Middle frontal gyrus (tissue), 1 donor: Measurements from ENCODE around the gene CETN1.

Experiments used
- DNase-seq: peaks from one replicate; pipeline ENCODE4 v3.0.0-alpha.2; 2015; ENCODE audit warnings: low spot score; ENCODE audit errors: extremely low spot score

CETN1 gene

DNA sequence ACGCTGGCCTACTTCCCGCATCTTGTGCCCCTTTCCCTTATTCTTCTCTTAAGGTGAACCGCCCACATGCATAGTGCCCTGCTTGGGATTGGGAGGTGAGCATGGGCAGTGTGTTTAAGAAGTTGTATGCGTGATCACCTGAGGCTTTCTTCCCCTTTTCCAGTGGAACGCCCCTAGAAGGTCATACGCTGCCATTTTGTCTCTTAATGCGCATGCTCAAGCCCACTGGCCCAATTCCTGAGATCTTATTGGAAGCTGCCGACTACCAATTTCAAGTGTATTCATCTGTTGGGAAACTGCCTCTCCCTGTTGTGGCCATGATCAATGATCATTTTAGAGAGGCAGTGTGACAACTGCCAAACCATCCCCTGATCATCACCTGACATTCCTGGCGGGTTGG lies 3.3 kb upstream of the CETN1 start:
- DNase-seq: no peak

- DNase-seq: no peak
Observed at GRCh38 chr18:577643-578375, 2.4 kb upstream of the CETN1 start.

DNA sequence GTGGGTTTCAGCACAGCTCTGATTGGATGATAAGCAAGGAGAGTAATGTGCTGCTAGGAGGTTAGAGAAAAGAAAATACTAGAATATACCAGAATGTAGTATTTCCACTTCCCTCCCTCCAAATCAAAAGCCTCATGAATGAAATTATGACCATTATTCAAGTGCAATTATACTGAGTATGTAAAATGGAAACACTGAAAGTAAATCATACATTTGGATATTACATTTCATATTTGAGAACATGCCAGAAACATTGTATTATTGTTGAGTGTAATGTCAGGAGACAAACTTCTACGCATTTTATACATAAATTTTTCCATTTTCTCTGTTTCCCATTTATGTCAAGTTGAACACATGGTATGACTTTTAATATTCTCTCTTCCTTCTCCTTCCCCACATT lies 942 bp upstream of the CETN1 start:
- DNase-seq: no peak

GRCh38 chr18:581096-581495 lies 916 bp downstream of the CETN1 start:
- DNase-seq: no peak

DNA sequence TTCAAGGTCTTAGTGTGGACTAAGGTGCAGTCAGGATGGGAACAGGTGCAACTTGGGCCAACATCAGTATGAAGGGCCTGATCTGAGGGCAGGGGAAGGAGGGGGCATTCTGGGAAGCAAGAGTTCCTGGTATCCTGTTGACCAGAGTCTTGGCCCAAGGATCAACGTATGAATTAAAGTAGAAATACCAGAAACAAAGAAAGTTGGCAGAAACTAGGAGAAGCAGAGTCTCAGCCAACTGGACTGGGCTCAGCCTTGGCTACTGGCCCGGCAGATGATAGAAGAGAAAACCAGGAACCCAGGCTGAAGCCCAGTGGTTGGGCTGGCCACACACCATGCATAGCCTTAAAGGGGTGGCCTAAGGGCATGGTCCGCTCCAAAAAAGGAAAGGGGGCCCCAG lies 2.3 kb downstream of the CETN1 start:
- no peak for DNase-seq

DNA sequence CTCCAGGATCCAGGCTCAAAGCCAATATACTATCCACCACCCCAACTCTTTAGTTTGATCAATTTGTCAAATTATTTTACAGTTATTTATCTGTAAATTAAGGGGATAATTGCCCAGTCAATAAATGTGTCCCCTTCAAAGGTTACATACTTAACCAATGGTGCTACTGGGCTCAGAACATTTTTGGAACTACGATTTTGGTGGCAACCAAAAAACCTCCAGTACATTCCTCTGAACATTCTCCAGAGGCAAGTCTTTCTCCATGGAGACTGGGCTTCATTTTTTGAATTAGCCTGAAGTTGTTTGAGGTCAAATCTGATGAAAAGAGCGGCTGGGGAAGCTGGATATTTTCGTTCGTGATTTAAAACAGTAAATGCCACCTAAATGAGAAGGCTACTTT lies 14.9 kb downstream of the CETN1 start:
- no peak for DNase-seq

DNA sequence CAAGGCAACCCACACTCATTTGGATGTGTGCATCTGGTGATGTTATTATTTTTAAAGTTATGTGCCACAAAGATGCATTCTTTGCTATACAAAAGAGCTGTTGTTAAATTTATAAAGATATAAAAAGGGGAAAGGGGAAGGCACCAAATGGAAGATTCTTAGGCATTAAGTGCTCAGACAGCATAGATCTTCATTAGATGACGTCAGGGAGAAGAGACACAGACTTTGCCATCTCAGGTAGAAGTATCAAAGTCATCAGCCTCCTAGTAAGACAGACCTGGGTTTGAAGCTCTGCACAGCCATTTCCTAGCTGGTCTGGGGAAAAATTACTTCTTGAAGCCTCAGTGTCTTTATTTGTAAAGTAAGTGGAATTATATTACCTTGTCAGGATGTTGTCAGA lies 15.4 kb downstream of the CETN1 start:
- no peak for DNase-seq

- no peak for DNase-seq
Observed at GRCh38 chr18:596288-596881, 16.2 kb downstream of the CETN1 start.

DNA sequence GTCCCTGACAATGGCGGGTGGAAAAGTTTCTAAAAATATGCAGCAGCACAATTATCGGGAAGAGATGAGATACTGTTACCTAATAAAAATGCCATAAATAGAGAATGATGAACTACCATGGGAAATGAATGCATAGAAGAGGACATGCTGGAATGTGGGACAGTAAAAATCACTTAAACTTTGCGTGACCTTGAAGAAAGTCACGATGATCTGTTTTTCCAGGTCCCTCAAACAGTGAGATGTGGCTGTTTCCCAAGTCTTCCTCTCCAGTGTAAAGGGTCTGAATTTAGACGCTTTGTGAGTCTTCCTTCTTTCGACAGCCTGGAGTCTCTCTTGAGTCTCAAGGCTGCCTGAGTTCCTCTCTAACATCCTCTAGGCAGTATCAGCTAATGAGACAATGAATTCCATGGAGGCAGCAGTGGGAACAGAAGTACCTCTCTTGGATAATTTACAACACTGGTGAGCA lies 18.0 kb downstream of the CETN1 start:
- no peak for DNase-seq

DNA sequence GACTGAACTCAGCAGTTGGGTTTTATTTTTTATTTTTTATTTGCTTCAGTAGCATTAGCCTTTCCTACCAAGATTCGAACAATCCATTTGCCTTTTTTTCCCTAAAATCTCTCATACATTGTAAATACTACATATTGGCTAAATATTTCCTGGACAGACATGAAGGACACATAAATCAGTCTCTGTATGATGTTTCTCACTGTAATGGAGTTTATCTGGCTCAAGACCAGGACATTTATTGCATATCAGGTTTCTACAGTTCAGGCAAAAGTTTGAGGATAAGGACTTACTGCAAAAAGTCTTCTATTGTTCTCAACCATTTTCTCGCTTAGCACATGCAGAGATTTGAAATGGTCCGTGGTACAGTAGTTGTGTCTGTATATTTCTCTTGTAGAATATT lies 19.9 kb downstream of the CETN1 start:
- DNase-seq: no peak

GRCh38 chr18:604771-605170 lies 24.6 kb downstream of the CETN1 start:
- DNase-seq: no peak

- no peak for DNase-seq
Observed at GRCh38 chr18:607930-608329, 27.8 kb downstream of the CETN1 start.

- DNase-seq: no peak
Observed at GRCh38 chr18:610214-610928, 30.2 kb downstream of the CETN1 start.

DNA sequence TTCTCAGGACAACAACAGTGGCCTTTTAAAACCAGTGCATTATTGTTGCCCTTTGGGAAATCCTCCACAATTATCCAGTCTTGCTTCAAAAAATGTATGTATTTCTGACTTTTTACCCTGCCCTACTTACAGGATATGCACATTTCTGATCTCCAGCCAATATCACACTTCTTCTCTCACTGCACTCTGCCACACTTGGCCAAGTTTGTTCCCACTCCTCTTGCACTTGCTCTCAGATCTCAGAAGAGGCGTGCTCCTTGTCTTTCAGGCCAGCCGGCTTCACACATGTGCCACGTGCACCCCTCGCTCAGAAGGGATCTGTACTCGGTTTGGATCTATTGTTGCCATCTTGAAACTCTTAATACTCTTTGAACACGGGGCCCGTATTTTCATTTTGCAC lies 32.0 kb downstream of the CETN1 start:
- no peak for DNase-seq

DNA sequence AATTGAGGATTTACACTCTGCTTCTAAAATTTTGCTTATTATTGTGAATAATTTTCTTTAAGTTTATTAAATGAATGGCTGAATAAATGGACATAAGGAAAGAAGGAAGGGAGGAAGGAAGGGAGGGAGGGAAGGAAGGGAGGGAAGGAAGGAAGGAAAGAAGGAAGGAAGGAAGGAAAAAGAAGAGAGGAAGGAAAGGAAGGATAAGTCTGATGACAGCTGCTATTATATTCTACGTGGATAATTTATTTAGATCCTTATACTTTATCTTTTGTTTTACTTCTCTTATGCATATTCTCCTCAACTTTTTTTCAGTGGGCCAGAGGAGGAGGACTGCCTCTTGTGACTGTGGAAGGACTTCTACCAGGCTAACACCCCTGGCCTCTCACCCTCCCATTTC lies 34.0 kb downstream of the CETN1 start:
- no peak for DNase-seq

DNA sequence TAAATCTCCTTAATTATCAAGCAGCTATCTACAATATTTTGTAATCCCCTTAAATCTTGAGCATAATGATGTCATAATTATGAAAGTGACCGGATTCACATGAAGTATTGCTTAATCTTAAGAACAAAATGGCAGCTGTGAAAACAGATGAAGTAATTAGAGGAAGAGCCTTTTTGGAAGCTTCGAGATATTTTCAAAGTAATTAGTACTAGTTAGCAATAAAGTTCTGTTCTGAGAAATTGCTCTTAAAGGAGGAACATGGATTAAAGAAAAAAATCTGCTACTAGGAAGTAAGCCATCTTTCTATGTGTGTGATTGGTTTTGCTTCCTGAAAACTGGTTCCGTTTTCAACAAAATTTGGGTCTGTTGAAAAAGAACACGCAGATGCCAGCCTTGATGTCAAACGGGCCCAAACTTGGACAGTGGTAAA lies 34.9 kb downstream of the CETN1 start:
- no peak for DNase-seq

DNA sequence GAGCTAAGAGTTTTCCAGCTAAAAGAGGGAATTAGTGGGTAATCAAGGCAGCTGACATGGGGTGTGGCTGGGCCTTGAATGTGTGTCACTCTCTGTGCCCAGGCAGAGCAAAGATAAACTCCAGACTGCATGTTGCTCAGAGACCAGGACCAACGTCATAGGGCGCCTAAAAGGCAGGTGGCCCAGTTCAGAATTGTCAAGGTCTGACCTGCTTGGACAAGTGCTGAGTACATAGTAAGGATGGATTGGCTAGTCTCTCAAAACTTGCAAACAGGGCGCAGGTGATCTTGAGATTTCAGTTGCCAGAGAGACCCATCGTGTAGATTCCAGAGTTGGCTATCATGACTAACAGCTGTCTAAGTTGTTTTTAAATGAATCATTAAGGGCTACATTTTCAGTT lies 35.6 kb downstream of the CETN1 start:
- DNase-seq: no peak

GRCh38 chr18:616380-616995 lies 36.3 kb downstream of the CETN1 start:
- DNase-seq: peak; percentile 33

DNA sequence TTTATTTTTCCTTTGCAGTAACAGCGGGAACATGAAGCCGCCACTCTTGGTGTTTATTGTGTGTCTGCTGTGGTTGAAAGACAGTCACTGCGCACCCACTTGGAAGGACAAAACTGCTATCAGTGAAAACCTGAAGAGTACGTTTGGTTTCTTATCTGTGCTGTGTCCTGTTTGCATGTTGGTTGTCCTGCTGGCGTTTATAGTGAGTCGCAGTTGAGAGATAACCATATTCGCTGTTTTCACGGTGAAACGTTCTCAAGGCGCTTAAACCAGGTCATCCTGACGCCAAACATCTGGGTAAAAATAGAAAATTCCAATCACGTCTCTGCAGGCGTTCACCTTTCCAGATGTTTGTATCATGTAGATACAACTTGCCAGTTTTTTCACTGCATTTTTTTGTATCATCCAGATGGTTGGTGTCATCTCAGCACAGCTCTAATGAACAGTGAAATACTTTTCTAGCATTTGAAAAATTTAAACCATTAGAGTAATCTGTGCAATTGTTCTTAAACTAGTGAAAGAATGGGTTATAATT lies 37.9 kb downstream of the CETN1 start:
- no peak for DNase-seq

GRCh38 chr18:618618-619017 lies 38.4 kb downstream of the CETN1 start:
- no peak for DNase-seq

- no peak for DNase-seq
Observed at GRCh38 chr18:621291-622043, 41.3 kb downstream of the CETN1 start.
